ENCODE results near the gene PRKCH.

DNA sequence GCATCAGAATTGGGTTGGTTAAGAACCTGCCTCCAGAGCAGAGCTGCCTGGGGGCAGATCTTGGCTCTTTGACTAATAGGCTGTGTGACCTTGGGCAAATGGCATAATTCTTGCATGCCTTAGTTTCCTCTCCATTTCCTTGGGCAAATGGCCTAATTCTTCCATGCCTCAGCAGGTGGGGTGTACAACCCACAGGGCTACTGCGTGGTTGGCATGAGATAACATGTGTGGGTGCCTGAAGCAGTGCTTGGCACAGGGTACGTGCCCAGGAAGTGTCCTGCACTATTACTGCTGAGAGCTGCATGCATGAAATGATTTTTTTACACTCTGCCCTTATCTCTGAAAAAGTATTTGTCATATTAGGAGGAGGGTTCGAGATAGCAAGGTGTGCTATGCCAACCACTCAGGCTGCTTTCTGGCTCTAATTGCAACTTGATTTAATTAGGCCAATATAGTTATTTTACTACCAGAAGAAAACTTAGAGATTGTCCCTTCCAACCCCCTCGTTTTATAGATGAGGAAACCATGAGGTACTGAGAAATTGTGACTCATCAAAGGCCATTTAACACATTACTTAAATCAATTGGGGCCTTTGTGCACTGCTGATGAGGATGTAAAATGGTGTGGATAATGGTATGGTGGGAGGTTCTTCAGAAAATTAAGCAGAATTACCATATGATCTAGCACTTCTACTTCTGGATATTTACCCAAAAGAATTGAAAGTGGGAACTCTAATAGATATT is 212.3 kb downstream of the PRKCH start:
- TF ChIP-seq, protein P1, sequence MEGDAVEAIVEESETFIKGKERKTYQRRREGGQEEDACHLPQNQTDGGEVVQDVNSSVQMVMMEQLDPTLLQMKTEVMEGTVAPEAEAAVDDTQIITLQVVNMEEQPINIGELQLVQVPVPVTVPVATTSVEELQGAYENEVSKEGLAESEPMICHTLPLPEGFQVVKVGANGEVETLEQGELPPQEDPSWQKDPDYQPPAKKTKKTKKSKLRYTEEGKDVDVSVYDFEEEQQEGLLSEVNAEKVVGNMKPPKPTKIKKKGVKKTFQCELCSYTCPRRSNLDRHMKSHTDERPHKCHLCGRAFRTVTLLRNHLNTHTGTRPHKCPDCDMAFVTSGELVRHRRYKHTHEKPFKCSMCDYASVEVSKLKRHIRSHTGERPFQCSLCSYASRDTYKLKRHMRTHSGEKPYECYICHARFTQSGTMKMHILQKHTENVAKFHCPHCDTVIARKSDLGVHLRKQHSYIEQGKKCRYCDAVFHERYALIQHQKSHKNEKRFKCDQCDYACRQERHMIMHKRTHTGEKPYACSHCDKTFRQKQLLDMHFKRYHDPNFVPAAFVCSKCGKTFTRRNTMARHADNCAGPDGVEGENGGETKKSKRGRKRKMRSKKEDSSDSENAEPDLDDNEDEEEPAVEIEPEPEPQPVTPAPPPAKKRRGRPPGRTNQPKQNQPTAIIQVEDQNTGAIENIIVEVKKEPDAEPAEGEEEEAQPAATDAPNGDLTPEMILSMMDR (IDR thresholded peaks at IDR 0.05; ENCODE audit: extremely low read depth in 1 of 2, insufficient read depth in 1 of 2, low read depth in 1 of 2, low read length in 2 of 2) = no peak
- no peak for TF ChIP-seq EZH2 (IDR thresholded peaks at IDR 0.05; ENCODE audit: borderline replicate concordance, low read depth, low read length, severe bottlenecking)
- no peak for TF ChIP-seq POLR2AphosphoS5 (IDR thresholded peaks at IDR 0.05; ENCODE audit: insufficient read depth, low read depth, low read length)
- TF ChIP-seq POLR2A (IDR thresholded peaks at IDR 0.05; ENCODE audit: low read depth, low read length) = no peak
